K562 (cell line): Measurements from ENCODE around the gene PPP1R12C. TPM values are rescaled to one million over a fixed set of nuclear protein-coding genes. Genes with fewer than 3 reads are reported as not detected.

Source experiments
- ATF1 ChIP-seq, 2 experiments: fragments of 450-650 bp in 1 of 2; IDR thresholded peaks; 2 replicates each; pipeline ENCODE4 v1.6.1; 2016; ENCODE audit warnings: missing compliant biosample characterization in 1 of 2, missing genetic modification characterization in 1 of 2
- BRD9 ChIP-seq: fragments of 450-650 bp; IDR thresholded peaks from 2 replicates; pipeline ENCODE4 v1.6.1; 2018; ENCODE audit warnings: low read depth; ENCODE audit not compliant: partially characterized antibody
- ETS1 ChIP-seq: conservative IDR thresholded peaks from 2 replicates; pipeline ENCODE4 v1.6.1; 2011; ENCODE audit warnings: low read depth, mild to moderate bottlenecking, low read length; ENCODE audit not compliant: control insufficient read depth
- FIP1L1 ChIP-seq: fragments of 200-400 bp; formaldehyde crosslinking; IDR thresholded peaks from 2 replicates; pipeline ENCODE4 v1.6.1; 2018; ENCODE audit warnings: mild to moderate bottlenecking, low read depth, low read length; ENCODE audit not compliant: poor library complexity, severe bottlenecking
- FOXP1 ChIP-seq: sonication (generic); formaldehyde crosslinking; IDR thresholded peaks from 2 replicates; pipeline ENCODE4 v1.8.0; 2022; ENCODE audit warnings: mild to moderate bottlenecking, missing genetic modification reagents
- HNRNPL ChIP-seq: fragments of 200-400 bp; formaldehyde crosslinking; IDR thresholded peaks from 2 replicates; pipeline ENCODE4 v1.6.1; 2017; ENCODE audit warnings: low read depth, mild to moderate bottlenecking, low read length
- JUN ChIP-seq, 2 experiments: sonication (generic) in 1 of 2; formaldehyde crosslinking in 1 of 2; IDR thresholded peaks; 2 replicates each; pipeline versions ENCODE4 v1.6.1 to v1.8.0; 2012 to 2022; ENCODE audit warnings: borderline replicate concordance in 2 of 2, mild to moderate bottlenecking in 2 of 2, improper control_type of control experiment in 1 of 2, low read depth in 1 of 2, low read length in 1 of 2, missing genetic modification reagents in 1 of 2
- MAZ ChIP-seq, 2 experiments: fragments of 450-650 bp in 1 of 2; sonication (generic) in 1 of 2; formaldehyde crosslinking; IDR thresholded peaks in 1 of 2; conservative IDR thresholded peaks in 1 of 2; 2 replicates each; pipeline versions ENCODE4 v1.4.0 to v1.5.0; 2020; ENCODE audit warnings: mild to moderate bottlenecking in 1 of 2, missing genetic modification reagents in 1 of 2
- SIN3A ChIP-seq, 2 experiments: fragments of 150-350 bp in 1 of 2; IDR thresholded peaks; 2 replicates each; pipeline ENCODE4 v1.6.1; 2011 to 2016; ENCODE audit warnings: borderline replicate concordance in 2 of 2, low read depth in 2 of 2, low read length in 2 of 2, mild to moderate bottlenecking in 2 of 2, moderate library complexity in 2 of 2; ENCODE audit not compliant: control insufficient read depth in 1 of 2
- ZFP91 ChIP-seq: sonication (generic); formaldehyde crosslinking; IDR thresholded peaks from 2 replicates; pipeline ENCODE4 v1.8.0; 2022; ENCODE audit warnings: mild to moderate bottlenecking, missing genetic modification reagents
- ZNF197 ChIP-seq: fragments of 200-800 bp; sonication (Bioruptor generic); IDR thresholded peaks from 2 replicates; pipeline ENCODE4 v1.6.1; 2016; ENCODE audit warnings: low read depth, missing genetic modification characterization, missing compliant biosample characterization
- ZNF511 ChIP-seq: sonication (generic); formaldehyde crosslinking; IDR thresholded peaks from 2 replicates; pipeline ENCODE4 v1.8.0; 2022; ENCODE audit warnings: mild to moderate bottlenecking, missing genetic modification reagents
- ZNF639 ChIP-seq, 2 experiments: fragments of 200-800 bp in 1 of 2; sonication (Bioruptor generic) in 1 of 2; sonication (generic) in 1 of 2; formaldehyde crosslinking in 1 of 2; IDR thresholded peaks in 1 of 2; conservative IDR thresholded peaks in 1 of 2; 2 replicates each; pipeline versions ENCODE4 v1.5.0 to v1.6.1; 2016 to 2020; ENCODE audit warnings: missing compliant biosample characterization in 1 of 2, missing genetic modification characterization in 1 of 2, missing genetic modification reagents in 1 of 2
- polyA plus RNA-seq, 8 experiments: library from polyadenylated mRNA; depleted of rRNA in 4 of 8; stranded (reverse) in 5 of 8; unstranded in 3 of 8; fragments of >200 nt; fragmentation: Nextera tagmentation in 2 of 8; fragmentation: Illumina TruSeq in 1 of 8; extraction: Ambion mirVana in 2 of 8; extraction: Trizol in 1 of 8; gene quantifications; 2 replicates each; pipeline versions ENCODE4 v1.2.1 to v1.2.3, GENCODE V29; 2011 to 2014; ENCODE audit warnings: inconsistent platforms in 1 of 8, missing spikeins in 1 of 8
- total RNA-seq, 7 experiments: library from RNA; depleted of rRNA in 6 of 7; stranded (reverse); fragments of >200 nt in 6 of 7; fragmentation: Illumina TruSeq in 2 of 7; extraction: Trizol in 2 of 7; gene quantifications; 2 replicates each; pipeline versions ENCODE4 v1.2.1 to v1.2.3, GENCODE V29; 2011 to 2021; ENCODE audit warnings: low replicate concordance in 1 of 7
- TF ChIP-seq, protein P1 (sequence below): fragments of 250-450 bp; sonication (Bioruptor Pico); IDR thresholded peaks from 2 replicates; pipeline ENCODE4 v1.4.0; 2020; ENCODE audit warnings: mild to moderate bottlenecking
- TF ChIP-seq, protein P2 (sequence below), 2 experiments: IDR thresholded peaks; 2 replicates each; pipeline ENCODE4 v1.6.1; 2011; ENCODE audit warnings: borderline replicate concordance in 1 of 2, control low read depth in 1 of 2, low read depth in 1 of 2, low read length in 1 of 2, mild to moderate bottlenecking in 1 of 2, mixed read lengths in 1 of 2, moderate library complexity in 1 of 2; ENCODE audit not compliant: insufficient read depth in 1 of 2, insufficient read length in 1 of 2, poor library complexity in 1 of 2, severe bottlenecking in 1 of 2; ENCODE audit errors: extremely low read depth in 1 of 2

PPP1R12C gene
- total and polyA plus RNA-seq, 9 of the 15 experiments (the other 6 are each of a cell fraction or from before 2014, with no cell fraction given) = 1.8 to 136 (median 33.7) TPM

GRCh38 chr19:55165952-55166529, 48.6 kb upstream of the PPP1R12C start (continued):
- TF ChIP-seq FIP1L1 (peak; percentile 43), BRD9 (no peak), ZFP91 (CRISPR knock-in tag) (0 out of 2 replicates have a peak, but pooled peaks have one; percentile 37), ZNF197 (CRISPR knock-in tag) (peak; percentile 45; the same call in 1 of the 2 replicates), HNRNPL (0 out of 2 replicates have a peak, but pooled peaks have one; percentile 30), ZNF511 (CRISPR knock-in tag) (peak; percentile 66; the same call in 1 of the 2 replicates), ZNF639 (CRISPR knock-in tag; conservative IDR thresholded peaks at IDR 0.05 in 1 of 2, IDR thresholded peaks at IDR 0.05 in 1 of 2) (peak in 1 of 2 experiments; percentile 55; a peak in 2 of 4 replicates), SIN3A (IDR thresholded peaks at IDR 0.05; ENCODE audit: borderline replicate concordance in 2 of 2, control insufficient read depth in 1 of 2, low read depth in 2 of 2, low read length in 2 of 2) (peak in 1 of 2 experiments; percentile 36; a peak in 1 of 4 replicates), MAZ (CRISPR knock-in tag; conservative IDR thresholded peaks at IDR 0.05 in 1 of 2, IDR thresholded peaks at IDR 0.05 in 1 of 2) (peak in 1 of 2 experiments; percentile 59; a peak in 2 of 4 replicates), FOXP1 (CRISPR knock-in tag) (0 out of 2 replicates have a peak, but pooled peaks have one; percentile 35), ETS1 (peak; percentile 89), JUN (IDR thresholded peaks at IDR 0.05; ENCODE audit: borderline replicate concordance, low read depth, low read length) (0 out of 2 replicates have a peak, but pooled peaks have one; percentile 35), JUN (CRISPR knock-in tag; IDR thresholded peaks at IDR 0.05; ENCODE audit: borderline replicate concordance) (no peak), ATF1 (CRISPR knock-in tag; IDR thresholded peaks at IDR 0.05) (no peak), ATF1 (tag; IDR thresholded peaks at IDR 0.05) (peak; percentile 56)
- TF ChIP-seq, protein P1, sequence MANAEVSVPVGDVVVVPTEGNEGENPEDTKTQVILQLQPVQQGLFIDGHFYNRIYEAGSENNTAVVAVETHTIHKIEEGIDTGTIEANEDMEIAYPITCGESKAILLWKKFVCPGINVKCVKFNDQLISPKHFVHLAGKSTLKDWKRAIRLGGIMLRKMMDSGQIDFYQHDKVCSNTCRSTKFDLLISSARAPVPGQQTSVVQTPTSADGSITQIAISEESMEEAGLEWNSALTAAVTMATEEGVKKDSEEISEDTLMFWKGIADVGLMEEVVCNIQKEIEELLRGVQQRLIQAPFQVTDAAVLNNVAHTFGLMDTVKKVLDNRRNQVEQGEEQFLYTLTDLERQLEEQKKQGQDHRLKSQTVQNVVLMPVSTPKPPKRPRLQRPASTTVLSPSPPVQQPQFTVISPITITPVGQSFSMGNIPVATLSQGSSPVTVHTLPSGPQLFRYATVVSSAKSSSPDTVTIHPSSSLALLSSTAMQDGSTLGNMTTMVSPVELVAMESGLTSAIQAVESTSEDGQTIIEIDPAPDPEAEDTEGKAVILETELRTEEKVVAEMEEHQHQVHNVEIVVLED (CRISPR knock-in tag) = 0 out of 2 replicates have a peak, but pooled peaks have one; percentile 25
- TF ChIP-seq, protein P2, sequence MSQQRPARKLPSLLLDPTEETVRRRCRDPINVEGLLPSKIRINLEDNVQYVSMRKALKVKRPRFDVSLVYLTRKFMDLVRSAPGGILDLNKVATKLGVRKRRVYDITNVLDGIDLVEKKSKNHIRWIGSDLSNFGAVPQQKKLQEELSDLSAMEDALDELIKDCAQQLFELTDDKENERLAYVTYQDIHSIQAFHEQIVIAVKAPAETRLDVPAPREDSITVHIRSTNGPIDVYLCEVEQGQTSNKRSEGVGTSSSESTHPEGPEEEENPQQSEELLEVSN (IDR thresholded peaks at IDR 0.05; ENCODE audit: borderline replicate concordance in 1 of 2, extremely low read depth in 1 of 2, insufficient read depth in 1 of 2, insufficient read length in 1 of 2, low read depth in 1 of 2, low read length in 1 of 2, poor library complexity in 1 of 2, severe bottlenecking in 1 of 2) = no peak
